ENCODE measurements around the gene NPY. TPM values are rescaled to one million over a fixed set of nuclear protein-coding genes. Genes with fewer than 3 reads are reported as not detected.
"Not testable (repeated sequence)": the region's sequence is repeated elsewhere in the genome, so short reads cannot be mapped to it uniquely, and the experiment has no call there.

Gene NPY
- total RNA-seq: not detected

DNA sequence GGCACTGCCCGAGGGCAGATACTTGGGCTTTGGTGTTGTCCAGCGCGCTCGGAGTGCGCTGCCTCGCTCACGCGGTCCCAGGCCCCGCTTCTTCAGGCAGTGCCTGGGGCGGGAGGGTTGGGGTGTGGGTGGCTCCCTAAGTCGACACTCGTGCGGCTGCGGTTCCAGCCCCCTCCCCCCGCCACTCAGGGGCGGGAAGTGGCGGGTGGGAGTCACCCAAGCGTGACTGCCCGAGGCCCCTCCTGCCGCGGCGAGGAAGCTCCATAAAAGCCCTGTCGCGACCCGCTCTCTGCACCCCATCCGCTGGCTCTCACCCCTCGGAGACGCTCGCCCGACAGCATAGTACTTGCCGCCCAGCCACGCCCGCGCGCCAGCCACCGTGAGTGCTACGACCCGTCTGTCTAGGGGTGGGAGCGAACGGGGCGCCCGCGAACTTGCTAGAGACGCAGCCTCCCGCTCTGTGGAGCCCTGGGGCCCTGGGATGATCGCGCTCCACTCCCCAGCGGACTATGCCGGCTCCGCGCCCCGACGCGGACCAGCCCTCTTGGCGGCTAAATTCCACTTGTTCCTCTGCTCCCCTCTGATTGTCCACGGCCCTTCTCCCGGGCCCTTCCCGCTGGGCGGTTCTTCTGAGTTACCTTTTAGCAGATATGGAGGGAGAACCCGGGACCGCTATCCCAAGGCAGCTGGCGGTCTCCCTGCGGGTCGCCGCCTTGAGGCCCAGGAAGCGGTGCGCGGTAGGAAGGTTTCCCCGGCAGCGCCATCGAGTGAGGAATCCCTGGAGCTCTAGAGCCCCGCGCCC, at the start of gene NPY:
NPY (plus strand) TSS at position 294 of the 802 bp plus-strand sequence. CDS start 1,051 bp downstream, outside the sequence.
- no peak within 1 kb of the TSS for H3K27ac Mint-ChIP-seq
- peaks cover 21% of the 10 kb centered on the region for H3K4me1 Mint-ChIP-seq (ENCODE audit: low read depth)
- H3K27me3 Mint-ChIP-seq: peaks cover 47% of the 10 kb centered on the region
- peak within 1 kb of the TSS; percentile 43 for H3K4me3 Mint-ChIP-seq
- POLR2A ChIA-PET: no interaction called here
- H3K36me3 Mint-ChIP-seq: no peaks in the 10 kb centered on the region
- CTCF ChIA-PET: no interaction called here
- no peaks in the 10 kb centered on the region for H3K9me3 Mint-ChIP-seq
- DNase-seq: peak; percentile 20
- intact Hi-C loops (cut with micrococcal nuclease): no loop called here

GRCh38 chr7:24239260-24239659, 44.7 kb upstream of the NPY start:
- H3K27me3 Mint-ChIP-seq: peaks cover 8% of the 10 kb centered on the region
- no peaks in the 10 kb centered on the region for H3K36me3 Mint-ChIP-seq
- intact Hi-C loops (cut with micrococcal nuclease): no loop called here
- no peaks in the 10 kb centered on the region for H3K4me1 Mint-ChIP-seq (ENCODE audit: low read depth)
- H3K9me3 Mint-ChIP-seq: no peaks in the 10 kb centered on the region
- H3K4me3 Mint-ChIP-seq: no peak overlapping the region
- ChIA-PET CTCF (no interaction called here), POLR2A (no interaction called here)
- no peak for DNase-seq
- H3K27ac Mint-ChIP-seq: no peak overlapping the region

- POLR2A ChIA-PET: no interaction called here
- Mint-ChIP-seq H3K4me3 (no peak overlapping the region), H3K36me3 (no peaks in the 10 kb centered on the region)
These were observed 42.8 kb upstream of the NPY start for GRCh38 chr7:24241206-24241605.

DNA sequence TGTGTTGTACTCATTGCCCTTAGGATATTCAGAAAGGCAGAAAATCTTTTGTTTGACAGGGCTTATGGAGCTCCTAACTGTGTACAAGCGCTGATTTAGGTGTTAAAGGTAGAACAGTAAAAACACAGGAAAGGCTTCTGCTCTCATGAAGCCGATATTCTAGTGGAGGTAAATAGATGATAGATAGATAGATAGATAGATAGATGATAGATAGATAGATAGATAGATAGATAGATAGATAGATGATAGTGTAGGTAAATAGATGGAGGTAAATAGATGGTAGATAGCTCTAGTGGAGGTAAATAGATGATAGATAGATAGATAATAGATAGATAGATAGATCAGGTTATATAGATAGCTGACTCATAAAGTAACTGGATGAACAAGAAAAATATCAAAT, 39.4 kb upstream of the NPY start:
- no peak for DNase-seq
- CTCF ChIA-PET: no interaction called here
- H3K27me3 Mint-ChIP-seq: peaks cover 7% of the 10 kb centered on the region
- intact Hi-C loops (cut with micrococcal nuclease): no loop called here
- H3K4me3 Mint-ChIP-seq: no peak overlapping the region
- H3K27ac Mint-ChIP-seq: no peak overlapping the region
- no peaks in the 10 kb centered on the region for H3K4me1 Mint-ChIP-seq (ENCODE audit: low read depth)
- no peaks in the 10 kb centered on the region for H3K36me3 Mint-ChIP-seq
- POLR2A ChIA-PET: no interaction called here
- no peaks in the 10 kb centered on the region for H3K9me3 Mint-ChIP-seq

More at GRCh38 chr7:24241206-24241605, 42.8 kb upstream of the NPY start:
- CTCF ChIA-PET: no interaction called here
- Mint-ChIP-seq H3K9me3 (no peaks in the 10 kb centered on the region), H3K27ac (no peak overlapping the region), H3K4me1 (ENCODE audit: low read depth) (no peaks in the 10 kb centered on the region), H3K27me3 (peaks cover 10% of the 10 kb centered on the region)
- DNase-seq: no peak
- intact Hi-C loops (cut with micrococcal nuclease): no loop called here

GRCh38 chr7:24245362-24245761, 38.6 kb upstream of the NPY start:
- H3K4me1 Mint-ChIP-seq (ENCODE audit: low read depth): no peaks in the 10 kb centered on the region
- no peaks in the 10 kb centered on the region for H3K36me3 Mint-ChIP-seq
- no peak overlapping the region for H3K27ac Mint-ChIP-seq
- no peak for DNase-seq
- intact Hi-C loops (cut with micrococcal nuclease): no loop called here
- ChIA-PET POLR2A (no interaction called here), CTCF (no interaction called here)
- H3K27me3 Mint-ChIP-seq: peaks cover 7% of the 10 kb centered on the region
- H3K9me3 Mint-ChIP-seq: peaks cover 4% of the 10 kb centered on the region
- H3K4me3 Mint-ChIP-seq: no peak overlapping the region

GRCh38 chr7:24249266-24249665, 34.7 kb upstream of the NPY start:
- peaks cover 17% of the 10 kb centered on the region for H3K9me3 Mint-ChIP-seq
- H3K27me3 Mint-ChIP-seq: peaks cover 2% of the 10 kb centered on the region
- CTCF ChIA-PET: no interaction called here
- intact Hi-C loops (cut with micrococcal nuclease): no loop called here
- H3K4me3 Mint-ChIP-seq: no peak overlapping the region
- no peaks in the 10 kb centered on the region for H3K4me1 Mint-ChIP-seq (ENCODE audit: low read depth)
- no peak for DNase-seq
- no peak overlapping the region for H3K27ac Mint-ChIP-seq
- peaks cover 3% of the 10 kb centered on the region for H3K36me3 Mint-ChIP-seq
- POLR2A ChIA-PET: no interaction called here

- ChIA-PET CTCF (no interaction called here), POLR2A (no interaction called here)
- DNase-seq: no peak
- Mint-ChIP-seq H3K36me3 (peaks cover 3% of the 10 kb centered on the region), H3K4me3 (no peak overlapping the region), H3K27ac (no peak overlapping the region), H3K4me1 (ENCODE audit: low read depth) (peaks cover 10% of the 10 kb centered on the region), H3K9me3 (peaks cover 17% of the 10 kb centered on the region), H3K27me3 (no peaks in the 10 kb centered on the region)
- intact Hi-C loops (cut with micrococcal nuclease): no loop called here
These were observed 32.4 kb upstream of the NPY start for GRCh38 chr7:24251568-24251967.

DNA sequence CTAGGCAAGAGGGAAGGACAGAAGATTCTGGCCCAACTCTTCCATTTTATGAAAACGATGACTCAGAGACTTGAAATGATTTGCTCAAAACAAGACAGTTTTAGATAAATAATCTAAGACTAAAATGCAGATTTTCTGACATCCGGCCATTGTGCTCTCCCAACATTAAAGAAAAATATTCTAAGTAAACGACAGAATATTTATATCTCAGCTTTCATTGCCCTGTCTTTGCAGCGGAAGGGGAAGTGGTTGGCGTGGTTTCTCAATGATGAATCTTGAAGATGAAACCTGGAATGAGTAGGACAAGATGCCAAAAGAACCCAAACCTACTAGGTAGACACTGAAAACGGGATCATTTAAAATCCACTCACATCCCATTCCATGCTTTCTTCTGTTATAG, 28.9 kb upstream of the NPY start:
- intact Hi-C loops (cut with micrococcal nuclease): no loop called here
- H3K4me3 Mint-ChIP-seq: no peak overlapping the region
- H3K27me3 Mint-ChIP-seq: peaks cover 6% of the 10 kb centered on the region
- no peak overlapping the region for H3K27ac Mint-ChIP-seq
- ChIA-PET CTCF (no interaction called here), POLR2A (no interaction called here)
- peaks cover 3% of the 10 kb centered on the region for H3K36me3 Mint-ChIP-seq
- peaks cover 10% of the 10 kb centered on the region for H3K4me1 Mint-ChIP-seq (ENCODE audit: low read depth)
- H3K9me3 Mint-ChIP-seq: peaks cover 15% of the 10 kb centered on the region
- peak; percentile 27 for DNase-seq

- H3K4me1 Mint-ChIP-seq (ENCODE audit: low read depth): peaks cover 10% of the 10 kb centered on the region
- CTCF ChIA-PET; H3K27me3 Mint-ChIP-seq; H3K9me3 Mint-ChIP-seq; POLR2A ChIA-PET; DNase-seq; H3K4me3 Mint-ChIP-seq; H3K27ac Mint-ChIP-seq; intact Hi-C loops (cut with micrococcal nuclease); H3K36me3 Mint-ChIP-seq: not testable (repeated sequence)
These were observed 25.7 kb upstream of the NPY start for GRCh38 chr7:24258324-24258723.

DNA sequence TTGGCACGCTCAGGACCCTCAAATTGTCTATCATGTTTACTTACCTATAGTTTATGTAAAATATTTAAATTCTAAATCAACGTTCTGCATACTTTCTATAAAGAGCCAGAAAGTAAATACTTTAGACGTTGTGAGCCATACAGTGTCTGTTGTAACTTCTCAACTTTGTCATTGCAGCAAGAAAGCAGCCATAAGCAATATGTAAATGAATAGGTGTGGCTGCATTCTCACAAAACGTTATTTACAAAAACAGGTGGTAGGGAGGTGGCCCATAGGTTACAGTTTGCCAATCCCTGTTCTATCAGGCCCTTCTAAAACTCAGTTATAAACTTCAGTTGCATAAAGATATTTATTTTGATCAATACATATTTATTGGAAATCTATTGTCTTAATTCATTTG, 12.1 kb upstream of the NPY start:
- no peak overlapping the region for H3K27ac Mint-ChIP-seq
- H3K4me3 Mint-ChIP-seq: no peak overlapping the region
- no peak for DNase-seq
- peaks cover 6% of the 10 kb centered on the region for H3K27me3 Mint-ChIP-seq
- H3K9me3 Mint-ChIP-seq: no peaks in the 10 kb centered on the region
- CTCF ChIA-PET: no interaction called here
- intact Hi-C loops (cut with micrococcal nuclease): no loop called here
- POLR2A ChIA-PET: no interaction called here
- no peaks in the 10 kb centered on the region for H3K36me3 Mint-ChIP-seq
- H3K4me1 Mint-ChIP-seq (ENCODE audit: low read depth): no peaks in the 10 kb centered on the region

- no peak overlapping the region for H3K27ac Mint-ChIP-seq
- ChIA-PET POLR2A (no interaction called here), CTCF (no interaction called here)
- intact Hi-C loops (cut with micrococcal nuclease): no loop called here
- no peak for DNase-seq
- H3K4me3 Mint-ChIP-seq: no peak overlapping the region
- H3K27me3 Mint-ChIP-seq: peaks cover 29% of the 10 kb centered on the region
- no peaks in the 10 kb centered on the region for H3K36me3 Mint-ChIP-seq
- H3K9me3 Mint-ChIP-seq: no peaks in the 10 kb centered on the region
- peaks cover 8% of the 10 kb centered on the region for H3K4me1 Mint-ChIP-seq (ENCODE audit: low read depth)
These were observed 4.5 kb upstream of the NPY start for GRCh38 chr7:24279512-24279911.

DNA sequence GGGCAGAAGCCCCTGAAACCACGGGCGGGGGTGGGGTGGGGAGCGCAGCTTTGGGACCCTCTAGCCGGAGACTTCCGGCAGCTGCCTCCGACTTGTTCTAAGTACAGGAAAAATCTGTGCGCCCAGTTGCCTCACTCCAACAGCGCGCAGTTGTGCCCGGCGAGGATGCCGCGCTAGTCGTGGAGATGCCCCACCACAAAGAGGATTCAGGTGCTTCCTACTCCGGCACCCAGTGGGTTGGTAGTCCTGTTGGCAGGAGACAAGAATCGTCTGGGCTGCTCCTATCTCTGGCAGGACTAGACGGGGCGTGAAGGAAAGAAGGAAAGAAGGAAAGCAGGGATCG, 465 bp upstream of the NPY start:
- H3K27ac Mint-ChIP-seq: no peak overlapping the region
- intact Hi-C loops (cut with micrococcal nuclease): no loop called here
- H3K4me1 Mint-ChIP-seq (ENCODE audit: low read depth): peaks cover 21% of the 10 kb centered on the region
- ChIA-PET CTCF (no interaction called here), POLR2A (no interaction called here)
- H3K36me3 Mint-ChIP-seq: no peaks in the 10 kb centered on the region
- peak overlapping the region; percentile 38 for H3K4me3 Mint-ChIP-seq
- peaks cover 43% of the 10 kb centered on the region for H3K27me3 Mint-ChIP-seq
- DNase-seq: no peak
- no peaks in the 10 kb centered on the region for H3K9me3 Mint-ChIP-seq

GRCh38 chr7:24284699-24285506, 913 bp downstream of the NPY start:
- H3K27ac Mint-ChIP-seq: no peak overlapping the region
- peaks cover 51% of the 10 kb centered on the region for H3K27me3 Mint-ChIP-seq
- intact Hi-C loops (cut with micrococcal nuclease): no loop called here

More at GRCh38 chr7:24284699-24285506, 913 bp downstream of the NPY start:
- H3K9me3 Mint-ChIP-seq: no peaks in the 10 kb centered on the region
- H3K36me3 Mint-ChIP-seq: no peaks in the 10 kb centered on the region
- no peak overlapping the region for H3K4me3 Mint-ChIP-seq
- CTCF ChIA-PET: no interaction called here
- no peak for DNase-seq
- peaks cover 22% of the 10 kb centered on the region for H3K4me1 Mint-ChIP-seq (ENCODE audit: low read depth)
- POLR2A ChIA-PET: no interaction called here

Measured in activated CD4-positive, alpha-beta memory T cell treated with anti-CD3 and anti-CD28 coated beads for 36 hours (primary cell).